ENCODE data around the gene CC2D1B.
A peak's percentile ranks its signal among the peaks of the same experiment; 100 is the strongest.

- TF ChIP-seq CTCF (IDR thresholded peaks at IDR 0.05) (peak; percentile 45 to 88 (median 50)), POLR2A (IDR thresholded peaks at IDR 0.05) (peak; percentile 80)
Observed at GRCh38 chr1:52404116-52404974, 38.3 kb upstream of the CC2D1B start, which contains the start of the genes ORC1 and PRPF38A.
